HuH-7.5 (cell line): Measurements from ENCODE around the gene GRM4.
"Not testable (repeated sequence)": the region's sequence is repeated elsewhere in the genome, so short reads cannot be mapped to it uniquely, and the experiment has no call there.

ENCODE experiments used
- DNase-seq: peaks from one replicate; pipeline ENCODE4 v3.0.0; 2011; ENCODE audit warnings: low spot score

GRM4 gene

GRCh38 chr6:34146021-34146782 lies at the start of gene GRM4:
GRM4 (minus strand) TSS chr6:34146087; CDS start chr6:34133496, 12,591 bp downstream.
- DNase-seq, result no peak

GRCh38 chr6:34194772-34195171 lies 48.9 kb upstream of the GRM4 start:
- DNase-seq, result no peak

- no peak for DNase-seq
Observed at GRCh38 chr6:34190504-34191122, 44.7 kb upstream of the GRM4 start.

- DNase-seq, result no peak
Observed at GRCh38 chr6:34189806-34190503, 44.1 kb upstream of the GRM4 start.

- DNase-seq, result not testable (repeated sequence)
Observed at GRCh38 chr6:34184726-34185125, 38.8 kb upstream of the GRM4 start.

- DNase-seq, result no peak
Observed at GRCh38 chr6:34182751-34183531, 37.1 kb upstream of the GRM4 start.

GRCh38 chr6:34181908-34182307 lies 36.0 kb upstream of the GRM4 start:
- no peak for DNase-seq

- no peak for DNase-seq
Observed at GRCh38 chr6:34179106-34179720, 33.3 kb upstream of the GRM4 start.

- no peak for DNase-seq
Observed at GRCh38 chr6:34178357-34179105, 32.6 kb upstream of the GRM4 start.

GRCh38 chr6:34177181-34177591 lies 31.3 kb upstream of the GRM4 start:
- DNase-seq, result no peak

- no peak for DNase-seq
Observed at GRCh38 chr6:34176261-34177031, 30.6 kb upstream of the GRM4 start.

- DNase-seq, result no peak
Observed at GRCh38 chr6:34174846-34175399, 29.0 kb upstream of the GRM4 start.

- no peak for DNase-seq
Observed at GRCh38 chr6:34172961-34173775, 27.3 kb upstream of the GRM4 start.

GRCh38 chr6:34170346-34170745 lies 24.5 kb upstream of the GRM4 start:
- DNase-seq, result no peak

GRCh38 chr6:34169897-34170296 lies 24.0 kb upstream of the GRM4 start:
- DNase-seq, result no peak

- DNase-seq, result no peak
Observed at GRCh38 chr6:34161857-34162515, 16.1 kb upstream of the GRM4 start.

- no peak for DNase-seq
Observed at GRCh38 chr6:34159844-34160243, 14.0 kb upstream of the GRM4 start.

- no peak for DNase-seq
Observed at GRCh38 chr6:34158876-34159275, 13.0 kb upstream of the GRM4 start.

- DNase-seq, result no peak
Observed at GRCh38 chr6:34157851-34158250, 12.0 kb upstream of the GRM4 start.
